ENCODE data around the gene MGAT4A.

MGAT4A gene

GRCh38 chr2:98768384-98769113 is 37.6 kb upstream of the MGAT4A start:
- Histone ChIP-seq H3K36me3 (ENCODE audit: low read depth) (no peaks in the 10 kb centered on the region), H3K9me3 (ENCODE audit: severe bottlenecking) (no peaks in the 10 kb centered on the region), H3K4me1 (ENCODE audit: insufficient read depth, poor library complexity, severe bottlenecking) (peaks cover 5% of the 10 kb centered on the region), H3K27ac (ENCODE audit: poor library complexity, severe bottlenecking) (no peak overlapping the region), H3K27me3 (ENCODE audit: insufficient read depth, poor library complexity, severe bottlenecking) (no peaks in the 10 kb centered on the region), H3K4me3 (ENCODE audit: severe bottlenecking) (no peak overlapping the region)
- ATAC-seq (ENCODE audit: low read depth) (peak; percentile 64; the same call in 2 of the 3 replicates), DNase-seq (ENCODE audit: low spot score) (no peak)
- TF ChIP-seq CTCF (IDR thresholded peaks at IDR 0.05; ENCODE audit: poor library complexity, severe bottlenecking) = no peak

GRCh38 chr2:98764499-98764898 is 33.6 kb upstream of the MGAT4A start:
- Histone ChIP-seq H3K4me3 (ENCODE audit: severe bottlenecking) (no peak overlapping the region), H3K4me1 (ENCODE audit: insufficient read depth, poor library complexity, severe bottlenecking) (peaks cover 5% of the 10 kb centered on the region), H3K27me3 (ENCODE audit: insufficient read depth, poor library complexity, severe bottlenecking) (no peaks in the 10 kb centered on the region), H3K36me3 (ENCODE audit: low read depth) (no peaks in the 10 kb centered on the region), H3K9me3 (ENCODE audit: severe bottlenecking) (no peaks in the 10 kb centered on the region), H3K27ac (ENCODE audit: poor library complexity, severe bottlenecking) (no peak overlapping the region)
- ATAC-seq (ENCODE audit: low read depth) (no peak), DNase-seq (ENCODE audit: low spot score) (no peak)
- no peak for TF ChIP-seq CTCF (IDR thresholded peaks at IDR 0.05; ENCODE audit: poor library complexity, severe bottlenecking)

- H3K4me1 ChIP-seq (ENCODE audit: insufficient read depth, poor library complexity, severe bottlenecking) = peaks cover 3% of the 10 kb centered on the region
- DNase-seq (ENCODE audit: low spot score) (no peak), ATAC-seq (ENCODE audit: low read depth) (no peak)
- TF ChIP-seq CTCF (IDR thresholded peaks at IDR 0.05; ENCODE audit: poor library complexity, severe bottlenecking) = no peak
- no peaks in the 10 kb centered on the region for H3K9me3 ChIP-seq (ENCODE audit: severe bottlenecking)
- no peaks in the 10 kb centered on the region for H3K36me3 ChIP-seq (ENCODE audit: low read depth)
- H3K4me3 ChIP-seq (ENCODE audit: severe bottlenecking) = no peak overlapping the region
- H3K27ac ChIP-seq (ENCODE audit: poor library complexity, severe bottlenecking) = no peak overlapping the region
- no peaks in the 10 kb centered on the region for H3K27me3 ChIP-seq (ENCODE audit: insufficient read depth, poor library complexity, severe bottlenecking)
These were observed 32.4 kb upstream of the MGAT4A start for GRCh38 chr2:98763209-98763951.

- no peaks in the 10 kb centered on the region for H3K9me3 ChIP-seq (ENCODE audit: severe bottlenecking)
- DNase-seq (ENCODE audit: low spot score) = no peak
- no peak for TF ChIP-seq CTCF (IDR thresholded peaks at IDR 0.05; ENCODE audit: poor library complexity, severe bottlenecking)
- H3K4me3 ChIP-seq (ENCODE audit: severe bottlenecking) = no peak overlapping the region
- peaks cover 13% of the 10 kb centered on the region for H3K4me1 ChIP-seq (ENCODE audit: insufficient read depth, poor library complexity, severe bottlenecking)
- no peak for ATAC-seq (ENCODE audit: low read depth)
- H3K27me3 ChIP-seq (ENCODE audit: insufficient read depth, poor library complexity, severe bottlenecking) = no peaks in the 10 kb centered on the region
- no peak overlapping the region for H3K27ac ChIP-seq (ENCODE audit: poor library complexity, severe bottlenecking)
- H3K36me3 ChIP-seq (ENCODE audit: low read depth) = no peaks in the 10 kb centered on the region
These were observed 31.0 kb upstream of the MGAT4A start for GRCh38 chr2:98761909-98762308.

All from RWPE2 (cell line).